ENCODE results near the gene ARAP2.

DNA sequence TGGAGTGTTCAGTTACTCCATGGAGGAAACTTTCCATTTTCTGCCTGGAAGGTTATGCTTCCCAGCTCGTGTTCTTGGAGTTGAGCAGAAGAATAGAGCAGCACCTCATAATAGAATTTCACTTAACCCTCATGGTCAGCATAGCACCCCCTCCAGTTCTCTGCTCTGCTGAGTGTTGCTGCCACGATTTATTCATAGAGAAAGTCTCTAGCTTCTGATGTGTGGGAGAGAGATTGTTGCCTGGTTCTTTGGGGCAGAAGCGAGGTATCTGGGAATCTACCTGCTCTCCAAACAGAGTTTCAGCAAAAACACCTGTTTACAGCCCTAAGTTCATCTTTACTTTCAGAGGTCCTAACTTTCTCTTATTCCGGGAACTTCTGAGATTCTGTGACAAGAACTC is 33.2 kb upstream of the ARAP2 start:
- TF ChIP-seq, protein P1, sequence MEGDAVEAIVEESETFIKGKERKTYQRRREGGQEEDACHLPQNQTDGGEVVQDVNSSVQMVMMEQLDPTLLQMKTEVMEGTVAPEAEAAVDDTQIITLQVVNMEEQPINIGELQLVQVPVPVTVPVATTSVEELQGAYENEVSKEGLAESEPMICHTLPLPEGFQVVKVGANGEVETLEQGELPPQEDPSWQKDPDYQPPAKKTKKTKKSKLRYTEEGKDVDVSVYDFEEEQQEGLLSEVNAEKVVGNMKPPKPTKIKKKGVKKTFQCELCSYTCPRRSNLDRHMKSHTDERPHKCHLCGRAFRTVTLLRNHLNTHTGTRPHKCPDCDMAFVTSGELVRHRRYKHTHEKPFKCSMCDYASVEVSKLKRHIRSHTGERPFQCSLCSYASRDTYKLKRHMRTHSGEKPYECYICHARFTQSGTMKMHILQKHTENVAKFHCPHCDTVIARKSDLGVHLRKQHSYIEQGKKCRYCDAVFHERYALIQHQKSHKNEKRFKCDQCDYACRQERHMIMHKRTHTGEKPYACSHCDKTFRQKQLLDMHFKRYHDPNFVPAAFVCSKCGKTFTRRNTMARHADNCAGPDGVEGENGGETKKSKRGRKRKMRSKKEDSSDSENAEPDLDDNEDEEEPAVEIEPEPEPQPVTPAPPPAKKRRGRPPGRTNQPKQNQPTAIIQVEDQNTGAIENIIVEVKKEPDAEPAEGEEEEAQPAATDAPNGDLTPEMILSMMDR (IDR thresholded peaks at IDR 0.05; ENCODE audit: low read depth, low read length, poor library complexity, severe bottlenecking) = no peak
- TF ChIP-seq EZH2phosphoT487 (IDR thresholded peaks at IDR 0.05; ENCODE audit: borderline replicate concordance, low read length) = no peak
